ENCODE measurements around the gene SMAD3.

GRCh38 chr15:67050062-67050461 is 15.3 kb upstream of the SMAD3 start:
- TF ChIP-seq CTCF (conservative IDR thresholded peaks at IDR 0.05) = no peak
- TF ChIP-seq EZH2 (IDR thresholded peaks at IDR 0.05; ENCODE audit: low read depth) = no peak

Data from PC-9 (cell line).